Neutrophil (primary cell): ENCODE data around the gene NUDCD3.

Experiments used
- H3K27ac ChIP-seq: fragments of 200-600 bp; sonication (generic); 2 replicates; pipeline ENCODE4 v1.5.1; 2016; ENCODE audit warnings: mild to moderate bottlenecking, moderate library complexity
- H3K27me3 ChIP-seq: fragments of 200-600 bp; sonication (generic); 2 replicates; pipeline ENCODE4 v1.6.0; 2016; ENCODE audit warnings: mild to moderate bottlenecking
- H3K36me3 ChIP-seq: fragments of 200-600 bp; sonication (generic); 2 replicates; pipeline ENCODE4 v1.5.1; 2017
- H3K4me1 ChIP-seq, 2 experiments: fragments of 200-600 bp in 1 of 2; sonication (generic) in 1 of 2; 1 replicate in 1 of 2; 2 replicates in 1 of 2; pipeline versions ENCODE4 v1.5.1 to v1.6.1; 2013 to 2016; ENCODE audit warnings: low read depth in 1 of 2, low read length in 1 of 2, mild to moderate bottlenecking in 1 of 2, moderate library complexity in 1 of 2; ENCODE audit not compliant: control insufficient read depth in 1 of 2, insufficient read depth in 1 of 2
- H3K4me3 ChIP-seq, 2 experiments: fragments of 200-600 bp in 1 of 2; sonication (generic) in 1 of 2; 1 replicate in 1 of 2; 2 replicates in 1 of 2; pipeline ENCODE4 v1.5.1; 2013 to 2016; ENCODE audit warnings: low read depth in 1 of 2, low read length in 1 of 2, mild to moderate bottlenecking in 1 of 2, moderate library complexity in 1 of 2
- H3K9me3 ChIP-seq: fragments of 200-600 bp; sonication (generic); 2 replicates; pipeline ENCODE4 v1.5.1; 2016
- CTCF ChIP-seq: fragments of 200-600 bp; sonication (generic); IDR thresholded peaks from 2 replicates; pipeline ENCODE4 v1.5.1; 2016; ENCODE audit warnings: antibody characterized with exemption

Gene NUDCD3

GRCh38 chr7:44375926-44376342 lies 114.5 kb downstream of the NUDCD3 start:
- H3K27ac ChIP-seq = no peak overlapping the region
- no peaks in the 10 kb centered on the region for H3K36me3 ChIP-seq
- H3K4me3 ChIP-seq = no peak overlapping the region
- H3K9me3 ChIP-seq = no peaks in the 10 kb centered on the region
- H3K4me1 ChIP-seq = peaks cover 0 to 4% of the 10 kb centered on the region in 2 experiments
- TF ChIP-seq CTCF = no peak
- peaks cover 25% of the 10 kb centered on the region for H3K27me3 ChIP-seq

GRCh38 chr7:44375236-44375699 lies 115.2 kb downstream of the NUDCD3 start:
- Histone ChIP-seq H3K9me3 (no peaks in the 10 kb centered on the region), H3K4me3 (no peak overlapping the region), H3K36me3 (no peaks in the 10 kb centered on the region), H3K27ac (no peak overlapping the region), H3K4me1 (peaks cover 0 to 4% of the 10 kb centered on the region in 2 experiments), H3K27me3 (peaks cover 30% of the 10 kb centered on the region)
- no peak for TF ChIP-seq CTCF

- Histone ChIP-seq H3K9me3 (no peaks in the 10 kb centered on the region), H3K36me3 (no peaks in the 10 kb centered on the region), H3K4me3 (no peak overlapping the region), H3K27me3 (peaks cover 41% of the 10 kb centered on the region), H3K27ac (no peak overlapping the region), H3K4me1 (peaks cover 0 to 4% of the 10 kb centered on the region in 2 experiments)
- no peak for TF ChIP-seq CTCF
Measured at GRCh38 chr7:44374007-44374763, 116.3 kb downstream of the NUDCD3 start.

GRCh38 chr7:44373418-44373740 lies 117.1 kb downstream of the NUDCD3 start:
- Histone ChIP-seq H3K4me1 (no peaks in the 10 kb centered on the region), H3K36me3 (no peaks in the 10 kb centered on the region), H3K9me3 (no peaks in the 10 kb centered on the region), H3K27me3 (peaks cover 49% of the 10 kb centered on the region), H3K27ac (no peak overlapping the region), H3K4me3 (no peak overlapping the region)
- TF ChIP-seq CTCF = no peak

- Histone ChIP-seq H3K27me3 (peaks cover 55% of the 10 kb centered on the region), H3K4me1 (no peaks in the 10 kb centered on the region)
- no peak for TF ChIP-seq CTCF
Measured at GRCh38 chr7:44372560-44373417, 117.7 kb downstream of the NUDCD3 start.

More at GRCh38 chr7:44372560-44373417, 117.7 kb downstream of the NUDCD3 start:
- no peak overlapping the region for H3K27ac ChIP-seq
- no peak overlapping the region for H3K4me3 ChIP-seq
- no peaks in the 10 kb centered on the region for H3K9me3 ChIP-seq
- H3K36me3 ChIP-seq = no peaks in the 10 kb centered on the region
